Mucosa of descending colon (tissue), 3 donors: Measurements from ENCODE around the gene ADAMTS2. TPM values are rescaled to one million over a fixed set of nuclear protein-coding genes. Genes with fewer than 3 reads are reported as not detected.

Source experiments
- ATAC-seq: fragments of 200-7000 bp; cut with Tn5 transposase; one replicate; pipeline ENCODE4 v1.9.1; 2020; ENCODE audit warnings: mild to moderate bottlenecking, moderate library complexity
- DNase-seq, 3 donors: peaks; one replicate each; pipeline ENCODE4 v3.0.0-alpha.2; 2020
- H3K36me3 ChIP-seq: fragments of 200-600 bp; one replicate; pipeline ENCODE4 v1.8.0; 2021; ENCODE audit warnings: low read depth, mild to moderate bottlenecking
- H3K4me1 ChIP-seq: fragments of 200-600 bp; one replicate; pipeline ENCODE4 v1.8.0; 2021; ENCODE audit warnings: low read depth, mild to moderate bottlenecking
- H3K4me3 ChIP-seq: fragments of 200-600 bp; one replicate; pipeline ENCODE4 v1.8.0; 2021; ENCODE audit warnings: mild to moderate bottlenecking
- H3K9me3 ChIP-seq: fragments of 200-600 bp; one replicate; pipeline ENCODE4 v1.8.0; 2021; ENCODE audit warnings: mild to moderate bottlenecking
- intact Hi-C, 2 donors: fragments of 100-400 bp; cut with DNase I in 1 of 2; cut with micrococcal nuclease in 1 of 2; formaldehyde crosslinking; loops; one replicate each; pipeline versions ENCODE4 v1.11.0 to v1.11.1; 2022; cut with DNase I, micrococcal nuclease
- total RNA-seq, 3 donors: library from RNA; stranded (reverse); fragmentation: NEBNext Ultra II Directional in 2 of 3; extraction: Animal tissue kit (Norgen Biotek cat#: 25700) in 2 of 3; gene quantifications; one replicate each; pipeline versions ENCODE4 v1.2.1 to v1.2.4, GENCODE V29; 2021 to 2023
- TF ChIP-seq, protein P1 (sequence below): fragments of 200-600 bp; IDR thresholded peaks from one replicate; pipeline ENCODE4 v1.8.0; 2022; ENCODE audit warnings: antibody characterized with exemption, mild to moderate bottlenecking
- donor health status: DM: no; HTN: no; CAD: no; lungs with moderate emphysema.
- donor health status: DM: no; HTN: no; CAD: no.
- donor health status: DM: no; HTN: yes; CAD: no.

The ADAMTS2 gene
- total RNA-seq, 3 donors from 2014 or later = 1.3 to 9.2 (median 7.3) TPM

DNA sequence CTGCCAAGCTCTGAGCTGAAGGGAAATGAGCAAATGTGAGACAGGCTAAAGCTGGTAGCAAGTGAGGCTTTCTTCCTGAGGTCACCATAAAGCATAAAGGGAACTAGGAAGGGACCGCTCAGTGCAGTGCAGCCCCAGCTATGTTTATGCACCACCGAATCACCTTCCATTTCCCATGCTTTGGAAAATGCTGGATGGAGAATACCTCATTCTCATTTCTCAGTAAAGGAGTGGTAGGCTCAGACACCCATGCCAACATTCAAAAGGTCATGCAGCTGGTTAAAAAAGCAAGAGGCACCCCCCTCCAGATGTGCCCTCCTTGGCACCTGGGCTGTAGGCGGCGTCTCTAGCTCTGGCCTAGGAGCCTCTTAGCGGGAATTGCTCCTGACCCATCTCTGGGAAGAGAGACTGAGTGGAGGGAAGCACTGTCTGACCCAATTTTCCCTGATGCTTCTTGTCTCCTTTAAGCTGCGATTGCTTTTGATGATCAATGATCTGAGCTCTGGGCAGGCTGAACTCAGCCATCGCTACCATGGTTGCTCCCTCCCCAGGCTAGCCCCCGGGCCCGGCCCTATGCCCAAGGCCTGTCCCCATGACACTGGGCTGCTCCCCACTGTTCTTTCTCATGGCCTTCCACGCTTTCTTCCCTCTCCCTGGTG, 226.4 kb downstream of the ADAMTS2 start:
- H3K36me3 ChIP-seq = no peaks in the 10 kb centered on the region
- no peaks in the 10 kb centered on the region for H3K4me1 ChIP-seq
- no peak for DNase-seq
- no peak overlapping the region for H3K4me3 ChIP-seq
- TF ChIP-seq, protein P1, sequence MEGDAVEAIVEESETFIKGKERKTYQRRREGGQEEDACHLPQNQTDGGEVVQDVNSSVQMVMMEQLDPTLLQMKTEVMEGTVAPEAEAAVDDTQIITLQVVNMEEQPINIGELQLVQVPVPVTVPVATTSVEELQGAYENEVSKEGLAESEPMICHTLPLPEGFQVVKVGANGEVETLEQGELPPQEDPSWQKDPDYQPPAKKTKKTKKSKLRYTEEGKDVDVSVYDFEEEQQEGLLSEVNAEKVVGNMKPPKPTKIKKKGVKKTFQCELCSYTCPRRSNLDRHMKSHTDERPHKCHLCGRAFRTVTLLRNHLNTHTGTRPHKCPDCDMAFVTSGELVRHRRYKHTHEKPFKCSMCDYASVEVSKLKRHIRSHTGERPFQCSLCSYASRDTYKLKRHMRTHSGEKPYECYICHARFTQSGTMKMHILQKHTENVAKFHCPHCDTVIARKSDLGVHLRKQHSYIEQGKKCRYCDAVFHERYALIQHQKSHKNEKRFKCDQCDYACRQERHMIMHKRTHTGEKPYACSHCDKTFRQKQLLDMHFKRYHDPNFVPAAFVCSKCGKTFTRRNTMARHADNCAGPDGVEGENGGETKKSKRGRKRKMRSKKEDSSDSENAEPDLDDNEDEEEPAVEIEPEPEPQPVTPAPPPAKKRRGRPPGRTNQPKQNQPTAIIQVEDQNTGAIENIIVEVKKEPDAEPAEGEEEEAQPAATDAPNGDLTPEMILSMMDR = no peak
- intact Hi-C loops = no loop called here
- ATAC-seq = no peak
- peaks cover 41% of the 10 kb centered on the region for H3K9me3 ChIP-seq

DNA sequence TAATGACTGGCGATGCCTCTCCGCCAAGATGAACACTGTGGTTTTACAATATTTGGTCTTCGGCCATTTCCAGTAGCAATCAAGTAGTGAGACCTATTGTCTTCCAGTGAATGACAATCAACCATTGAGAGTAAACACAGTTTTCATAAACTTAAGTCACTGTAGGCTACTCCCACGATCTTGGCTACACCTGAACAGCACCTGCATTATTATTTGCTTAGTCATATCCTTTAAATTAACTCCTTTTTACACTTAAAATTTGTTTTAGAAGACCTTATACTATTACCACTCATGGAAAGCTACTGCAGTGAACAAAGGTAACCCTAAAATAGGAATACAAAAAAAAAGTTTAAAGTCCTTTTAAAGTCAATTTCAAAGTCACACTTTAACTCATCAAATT, 226.9 kb downstream of the ADAMTS2 start:
- Histone ChIP-seq H3K4me3 (no peak overlapping the region), H3K9me3 (peaks cover 44% of the 10 kb centered on the region), H3K4me1 (no peaks in the 10 kb centered on the region), H3K36me3 (no peaks in the 10 kb centered on the region)
- TF ChIP-seq, protein P1 = no peak
- no peak for ATAC-seq
- intact Hi-C loops = no loop called here
- DNase-seq = no peak

DNA sequence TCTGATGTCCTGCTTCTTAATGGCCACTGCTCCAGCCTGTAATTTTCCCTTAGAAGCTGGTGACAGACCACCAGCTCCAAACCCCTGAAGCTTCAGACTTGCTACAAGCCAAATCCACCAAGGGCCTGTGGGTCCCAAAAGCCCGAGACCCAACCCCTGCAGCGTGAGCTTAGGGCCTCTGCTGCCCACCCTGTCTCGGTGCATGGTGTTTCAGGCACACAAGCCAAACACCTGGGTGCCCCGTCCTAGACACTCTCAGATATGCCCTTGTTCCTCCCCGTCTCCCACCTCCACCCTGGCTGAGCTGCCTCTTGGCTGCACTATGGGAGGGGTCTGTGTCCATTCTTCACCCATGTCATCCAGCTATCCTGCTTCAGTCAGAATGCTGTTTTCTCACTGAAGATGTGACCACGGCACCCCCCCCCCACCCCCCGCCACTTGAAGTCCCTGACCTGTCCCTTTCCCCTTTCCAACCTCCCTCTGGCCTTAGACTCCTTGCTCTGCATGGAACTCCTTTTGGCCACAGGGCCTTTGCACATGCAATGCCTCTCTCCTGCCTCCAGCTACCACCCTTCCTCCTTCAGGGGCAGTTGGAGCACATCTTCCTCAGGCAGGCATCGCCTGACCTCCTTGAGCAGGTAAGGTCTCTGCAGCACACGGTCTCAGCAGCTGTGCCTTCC, 229.3 kb downstream of the ADAMTS2 start:
- ATAC-seq = no peak
- no peaks in the 10 kb centered on the region for H3K36me3 ChIP-seq
- DNase-seq = no peak
- TF ChIP-seq, protein P1 = no peak
- peaks cover 45% of the 10 kb centered on the region for H3K9me3 ChIP-seq
- H3K4me3 ChIP-seq = no peak overlapping the region
- intact Hi-C loops = no loop called here
- H3K4me1 ChIP-seq = no peaks in the 10 kb centered on the region

DNA sequence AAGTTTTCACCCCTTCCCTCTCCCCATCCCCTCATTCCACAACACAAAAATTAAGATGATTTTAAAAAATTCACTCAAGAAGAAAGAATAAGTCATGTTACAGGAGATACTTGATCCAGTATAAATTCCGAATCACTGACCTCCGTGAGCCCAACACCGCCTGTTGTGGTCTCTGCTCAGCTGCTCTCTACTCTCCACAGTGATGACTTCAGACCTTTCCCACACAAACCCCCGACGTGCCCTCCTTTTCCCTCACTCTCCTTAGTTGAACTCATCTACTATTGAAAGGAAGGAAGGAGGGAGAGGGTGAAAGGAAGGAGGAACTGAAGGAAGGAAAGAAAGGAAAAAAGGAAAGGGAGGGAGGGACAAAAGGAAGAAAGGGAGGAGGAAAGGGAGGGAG, 230.0 kb downstream of the ADAMTS2 start:
- TF ChIP-seq, protein P1 = no peak
- Histone ChIP-seq H3K9me3 (peaks cover 44% of the 10 kb centered on the region), H3K4me3 (no peak overlapping the region), H3K36me3 (no peaks in the 10 kb centered on the region), H3K4me1 (no peaks in the 10 kb centered on the region)
- intact Hi-C loops = no loop called here
- ATAC-seq (no peak), DNase-seq (no peak)

DNA sequence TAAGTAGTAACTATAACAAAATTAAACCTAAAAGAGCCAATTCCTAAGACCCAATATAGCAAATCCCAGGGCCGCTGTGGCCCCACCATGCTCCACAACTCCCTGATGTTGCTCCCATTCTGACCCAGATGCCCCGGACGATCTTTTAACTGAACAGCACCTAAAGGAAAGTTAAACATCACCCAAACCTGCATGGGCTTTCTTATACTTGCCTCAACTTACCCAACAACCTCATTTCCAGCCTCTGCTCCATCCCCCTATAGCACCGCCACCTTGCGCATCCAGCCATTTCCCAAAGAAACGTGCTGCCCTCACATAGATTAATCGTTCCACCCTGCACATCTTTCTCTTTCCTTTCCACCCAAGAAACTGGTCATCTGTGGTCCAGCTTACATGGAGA, 230.5 kb downstream of the ADAMTS2 start:
- DNase-seq (no peak), ATAC-seq (no peak)
- no peaks in the 10 kb centered on the region for H3K36me3 ChIP-seq
- no peak overlapping the region for H3K4me3 ChIP-seq
- H3K4me1 ChIP-seq = no peaks in the 10 kb centered on the region
- intact Hi-C loops = no loop called here
- TF ChIP-seq, protein P1 = no peak
- H3K9me3 ChIP-seq = peaks cover 44% of the 10 kb centered on the region
